Right lobe of liver (tissue), 6 donors: ENCODE measurements around the gene PPP1R37. TPM values are rescaled to one million over a fixed set of nuclear protein-coding genes. Genes with fewer than 3 reads are reported as not detected.

Experiments
- ATAC-seq, 4 donors: fragments of 200-7000 bp; cut with Tn5 transposase; one replicate each; pipeline ENCODE4 v1.9.1; 2020; ENCODE audit warnings: mild to moderate bottlenecking in 4 of 4, moderate library complexity in 4 of 4
- DNase-seq, 3 donors: peaks; one replicate each; pipeline ENCODE4 v3.0.0-alpha.2; 2020
- H3K27ac ChIP-seq, 3 donors: fragments of 200-600 bp; one replicate each; pipeline ENCODE4 v1.8.0; 2022
- H3K27me3 ChIP-seq, 2 donors: fragments of 200-600 bp; one replicate each; pipeline ENCODE4 v1.8.0; 2022
- H3K36me3 ChIP-seq, 4 donors: fragments of 200-600 bp; sonication (generic) in 1 of 4; one replicate each; pipeline versions ENCODE4 v1.5.1 to v1.8.0; 2017 to 2022; ENCODE audit warnings: control low read depth in 1 of 4
- H3K4me1 ChIP-seq, 4 donors: fragments of 200-600 bp; sonication (generic) in 1 of 4; one replicate each; pipeline versions ENCODE4 v1.5.1 to v1.8.0; 2017 to 2022; ENCODE audit warnings: control low read depth in 1 of 4
- H3K4me3 ChIP-seq, 3 donors: fragments of 200-600 bp; one replicate each; pipeline ENCODE4 v1.8.0; 2022
- H3K9me3 ChIP-seq, 4 donors: fragments of 200-600 bp; sonication (generic) in 1 of 4; one replicate each; pipeline versions ENCODE4 v1.5.1 to v1.8.0; 2017 to 2022; ENCODE audit warnings: control low read depth in 1 of 4
- POLR2A ChIP-seq: fragments of 450-650 bp; IDR thresholded peaks from one replicate; pipeline ENCODE4 v1.6.1; 2017; ENCODE audit warnings: antibody characterized with exemption, mild to moderate bottlenecking
- WGBS: methylation state at CpG from one replicate; pipeline ENCODE4 v1.1.6; 2018; ENCODE audit warnings: low coverage, low lambda C conversion rate; ENCODE audit not compliant: insufficient coverage; ENCODE audit errors: missing lambda C conversion rate; 5-methylcytosine and 5-hydroxymethylcytosine counted together
- intact Hi-C, 2 donors: fragments of 100-400 bp; cut with DNase I; formaldehyde crosslinking; loops; one replicate each; pipeline versions ENCODE4 v1.11.2 to v1.14.1; 2022
- total RNA-seq, 6 experiments: library from RNA; depleted of rRNA in 2 of 6; stranded (reverse); fragments of >200 nt in 2 of 6; fragmentation: NEBNext Ultra II Directional in 3 of 6; extraction: Animal tissue kit (Norgen Biotek cat#: 25700) in 3 of 6; gene quantifications; one replicate each; pipeline versions ENCODE4 v1.1.0 to v1.2.4, GENCODE V29; 2016 to 2023
- TF ChIP-seq, protein P1 (sequence below), 4 donors: fragments of 200-600 bp in 3 of 4; fragments of 450-650 bp in 1 of 4; IDR thresholded peaks; one replicate each; pipeline versions ENCODE4 v1.5.1 to v1.8.0; 2016 to 2022; ENCODE audit warnings: antibody characterized with exemption in 4 of 4, mild to moderate bottlenecking in 2 of 4
- donor health status: DM: no; HTN: yes; CAD: no.
- donor health status: DM: no; HTN: no; CAD: no.
- donor health status: DM: no; HTN: no; CAD: no.
- donor health status: DM: no; HTN: yes; CAD: no.
- donor health status: DM: no; HTN: yes; CAD: no.

The PPP1R37 gene
- total RNA-seq, 6 experiments from 2014 or later, result 10.1 to 14.3 (median 11.0) TPM

DNA sequence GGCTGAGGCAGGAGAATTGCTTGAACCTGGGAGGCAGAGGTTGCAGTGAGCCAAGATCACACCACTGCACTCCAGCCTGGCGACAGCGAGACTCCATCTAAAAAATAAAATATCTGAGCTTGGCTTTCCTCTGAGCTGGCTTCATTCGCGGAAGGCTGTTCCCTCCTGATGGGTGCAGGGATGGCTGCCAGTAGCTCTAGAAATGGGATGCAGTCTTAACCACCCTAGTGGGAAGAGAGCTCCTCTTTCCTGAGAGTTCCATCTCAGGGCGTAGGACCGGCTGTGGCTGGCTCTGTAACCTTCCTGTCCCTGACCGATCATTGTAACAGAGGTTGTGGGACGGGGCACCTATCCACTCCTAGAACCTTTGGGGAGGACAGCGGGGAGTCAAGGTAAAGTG, 32.4 kb downstream of the PPP1R37 start:
- DNase-seq (no peak), ATAC-seq (no peak)
- TF ChIP-seq, protein P1, sequence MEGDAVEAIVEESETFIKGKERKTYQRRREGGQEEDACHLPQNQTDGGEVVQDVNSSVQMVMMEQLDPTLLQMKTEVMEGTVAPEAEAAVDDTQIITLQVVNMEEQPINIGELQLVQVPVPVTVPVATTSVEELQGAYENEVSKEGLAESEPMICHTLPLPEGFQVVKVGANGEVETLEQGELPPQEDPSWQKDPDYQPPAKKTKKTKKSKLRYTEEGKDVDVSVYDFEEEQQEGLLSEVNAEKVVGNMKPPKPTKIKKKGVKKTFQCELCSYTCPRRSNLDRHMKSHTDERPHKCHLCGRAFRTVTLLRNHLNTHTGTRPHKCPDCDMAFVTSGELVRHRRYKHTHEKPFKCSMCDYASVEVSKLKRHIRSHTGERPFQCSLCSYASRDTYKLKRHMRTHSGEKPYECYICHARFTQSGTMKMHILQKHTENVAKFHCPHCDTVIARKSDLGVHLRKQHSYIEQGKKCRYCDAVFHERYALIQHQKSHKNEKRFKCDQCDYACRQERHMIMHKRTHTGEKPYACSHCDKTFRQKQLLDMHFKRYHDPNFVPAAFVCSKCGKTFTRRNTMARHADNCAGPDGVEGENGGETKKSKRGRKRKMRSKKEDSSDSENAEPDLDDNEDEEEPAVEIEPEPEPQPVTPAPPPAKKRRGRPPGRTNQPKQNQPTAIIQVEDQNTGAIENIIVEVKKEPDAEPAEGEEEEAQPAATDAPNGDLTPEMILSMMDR (IDR thresholded peaks at IDR 0.05), result no peak
- TF ChIP-seq POLR2A, result no peak
- no peaks in the 10 kb centered on the region for H3K36me3 ChIP-seq
- H3K4me1 ChIP-seq, result no peaks in the 10 kb centered on the region
- no peaks in the 10 kb centered on the region for H3K9me3 ChIP-seq
- no peaks in the 10 kb centered on the region for H3K27me3 ChIP-seq
- no peak overlapping the region for H3K27ac ChIP-seq
- no peak overlapping the region for H3K4me3 ChIP-seq
- intact Hi-C loops, result no loop called here
- 93% methylated on average over 9 of the region's 9 CpGs for WGBS

DNA sequence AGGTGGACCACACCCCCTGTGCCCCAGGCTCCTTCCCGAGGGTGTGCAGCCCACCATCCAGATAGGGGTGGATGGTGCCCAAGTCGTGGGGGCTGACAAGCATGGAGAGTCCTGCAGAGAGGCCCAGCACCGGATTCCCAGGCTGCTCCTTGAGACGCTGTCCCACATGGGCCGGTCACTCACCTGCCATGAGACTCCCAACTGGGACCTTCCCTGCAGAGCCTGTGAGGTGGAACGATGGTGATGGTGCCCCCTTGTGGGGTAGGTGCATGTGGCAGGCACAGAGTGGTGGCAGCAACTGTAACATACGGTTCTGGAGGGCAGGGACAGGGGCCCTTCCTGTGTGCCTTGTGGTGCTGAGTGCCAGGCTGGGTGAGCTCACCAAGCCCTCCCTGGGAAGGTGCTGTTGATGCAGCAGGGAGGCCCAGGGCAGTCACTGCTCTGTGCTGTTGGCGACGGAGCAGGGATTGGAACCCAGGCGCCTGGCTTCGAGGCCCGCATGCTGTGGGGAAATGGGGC, 33.1 kb downstream of the PPP1R37 start:
- Histone ChIP-seq H3K27me3 (no peaks in the 10 kb centered on the region), H3K27ac (no peak overlapping the region), H3K9me3 (no peaks in the 10 kb centered on the region), H3K4me1 (no peaks in the 10 kb centered on the region), H3K36me3 (no peaks in the 10 kb centered on the region), H3K4me3 (no peak overlapping the region)
- intact Hi-C loops, result no loop called here
- peak; percentile 83 to 90 (median 86) for ATAC-seq
- TF ChIP-seq, protein P1 (IDR thresholded peaks at IDR 0.05), result peak; percentile 71 to 81 (median 79)
- no peak for TF ChIP-seq POLR2A
- 0% methylated on average over 1 of the region's 12 CpGs for WGBS
- DNase-seq, result peak in 2 of 3 donors; percentile 68 to 74

DNA sequence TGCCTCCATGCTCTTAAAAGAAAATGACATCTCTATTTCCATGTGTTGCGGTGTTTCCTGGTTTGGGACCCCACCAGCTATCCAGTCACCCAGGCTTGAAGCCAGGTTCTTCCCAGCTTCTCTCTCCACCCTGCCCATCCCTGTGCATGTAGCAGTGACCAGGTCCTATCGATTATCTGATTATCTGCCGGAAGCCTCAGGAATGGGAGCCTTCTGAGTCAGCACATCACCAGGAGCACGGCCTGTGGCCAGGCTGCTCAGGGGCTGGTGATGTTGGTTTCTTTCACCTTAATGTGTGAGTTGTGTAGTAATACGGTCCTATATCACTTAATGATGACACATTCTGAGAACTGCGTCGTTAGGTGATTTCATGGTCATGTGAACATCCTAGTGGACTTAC, 33.7 kb downstream of the PPP1R37 start:
- H3K9me3 ChIP-seq, result no peaks in the 10 kb centered on the region
- intact Hi-C loops, result no loop called here
- WGBS, result 72% methylated on average over 7 of the region's 7 CpGs
- no peak overlapping the region for H3K4me3 ChIP-seq
- H3K36me3 ChIP-seq, result no peaks in the 10 kb centered on the region
- ATAC-seq, result peak in 1 of 4 donors; percentile 47
- no peak for DNase-seq
- no peaks in the 10 kb centered on the region for H3K27me3 ChIP-seq
- H3K4me1 ChIP-seq, result no peaks in the 10 kb centered on the region
- no peak overlapping the region for H3K27ac ChIP-seq
- no peak for TF ChIP-seq POLR2A
- TF ChIP-seq, protein P1 (IDR thresholded peaks at IDR 0.05), result no peak

DNA sequence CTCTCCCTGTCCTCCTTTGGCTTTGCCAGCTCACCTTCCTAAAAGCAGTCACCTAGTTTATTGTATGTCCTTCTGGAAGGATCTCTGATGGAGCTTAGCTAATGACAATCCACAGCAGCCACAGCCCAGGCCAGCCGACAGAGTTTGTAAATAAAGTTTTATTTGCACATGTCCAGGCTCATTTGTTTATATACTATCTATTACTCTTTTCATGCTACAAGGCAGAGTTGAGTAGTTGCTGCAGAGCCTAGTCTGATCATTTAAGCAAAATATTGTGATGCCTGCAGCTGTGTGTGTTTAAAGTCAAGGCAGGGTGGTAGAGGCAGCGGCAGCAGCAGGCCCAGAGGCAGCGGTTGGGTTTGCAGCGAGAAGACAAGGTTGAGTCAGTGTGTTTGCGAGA, 35.2 kb downstream of the PPP1R37 start:
- H3K4me1 ChIP-seq, result no peaks in the 10 kb centered on the region
- intact Hi-C loops, result no loop called here
- WGBS, result 79% methylated on average over 3 of the region's 5 CpGs

More for the DNA sequence above, 35.2 kb downstream of the PPP1R37 start:
- DNase-seq (no peak), ATAC-seq (no peak)
- TF ChIP-seq, protein P1 (IDR thresholded peaks at IDR 0.05), result no peak
- TF ChIP-seq POLR2A, result no peak
- no peaks in the 10 kb centered on the region for H3K9me3 ChIP-seq
- H3K4me3 ChIP-seq, result no peak overlapping the region
- no peaks in the 10 kb centered on the region for H3K27me3 ChIP-seq
- H3K36me3 ChIP-seq, result no peaks in the 10 kb centered on the region
- no peak overlapping the region for H3K27ac ChIP-seq
